Activated naive CD4-positive, alpha-beta T cell treated with anti-CD3 and anti-CD28 coated beads, Interleukin-2, amount 10 ng/mL, durations not matched to agents 5 hours and 36 hours (primary cell): Measurements from ENCODE around the gene HSPA12B. TPM values are rescaled to one million over a fixed set of nuclear protein-coding genes. Genes with fewer than 3 reads are reported as not detected.

Experiments
- total RNA-seq, 2 experiments: library from RNA; stranded (reverse); gene quantifications; one replicate each; pipeline ENCODE4 v1.2.3, GENCODE V29; 2021

HSPA12B gene
- total RNA-seq, result not detected

GRCh38 chr20:3732327-3733118 lies at the start of gene HSPA12B:
Gene HSPA12B, plus strand, starts transcription at chr20:3732685. Its CDS starts 5,990 bp downstream, at chr20:3738675.

GRCh38 chr20:3712279-3712873 lies 20.1 kb upstream of the HSPA12B start, which contains the start of gene SIGLEC1:
Gene SIGLEC1, minus strand, starts transcription at chr20:3712600. Its CDS starts 5,472 bp downstream, at chr20:3707128.

GRCh38 chr20:3767427-3768341 lies 35.2 kb downstream of the HSPA12B start, which contains the start of gene ADISSP:
Gene ADISSP, minus strand, starts transcription at chr20:3767753. Its CDS starts 7,653 bp downstream, at chr20:3760100.

GRCh38 chr20:3781153-3781910 lies 48.8 kb downstream of the HSPA12B start, which contains the start of gene SPEF1:
Gene SPEF1, minus strand, starts transcription at chr20:3781448. Its CDS starts 161 bp downstream, at chr20:3781287.

GRCh38 chr20:3786665-3787323 lies 54.3 kb downstream of the HSPA12B start, which contains the start of gene CENPB:
Gene CENPB, minus strand, starts transcription at chr20:3786740. Its CDS starts 257 bp downstream, at chr20:3786483.

GRCh38 chr20:3795511-3796468 lies 63.3 kb downstream of the HSPA12B start, which contains the start of gene CDC25B:
Gene CDC25B, plus strand, starts transcription at chr20:3796310. Its CDS starts 222 bp downstream, at chr20:3796532.

Other genes with a start within 250 kb of the HSPA12B start
- not detected for gene GFRA4, start 69.3 kb upstream of the HSPA12B start, total RNA-seq
- not detected for gene ADAM33, start 50.7 kb upstream of the HSPA12B start, total RNA-seq
- not detected for gene SIGLEC1, start 20.1 kb upstream of the HSPA12B start, total RNA-seq
- 10 to 100 TPM; 22.3 to 24.4 TPM for gene ADISSP, start 35.1 kb downstream of the HSPA12B start, total RNA-seq
- gene SPEF1, start 48.8 kb downstream of the HSPA12B start, total RNA-seq, result not detected
- gene CENPB, start 54.1 kb downstream of the HSPA12B start, total RNA-seq, result 10 to 100 TPM; 60.9 to 62.3 TPM
- gene CDC25B, start 63.6 kb downstream of the HSPA12B start, total RNA-seq, result 100 to 1,000 TPM; 332 to 345 TPM
- 10 to 100 TPM; 13.0 to 13.5 TPM for gene AP5S1, start 87.9 kb downstream of the HSPA12B start, total RNA-seq
- gene MAVS, start 114.1 kb downstream of the HSPA12B start, total RNA-seq, result 10 to 100 TPM; 35.4 to 36.5 TPM
- 10 to 100 TPM; 55.5 to 56.1 TPM for gene PANK2, start 156.7 kb downstream of the HSPA12B start, total RNA-seq